ENCODE measurements around the gene TMPRSS13. TPM values are rescaled to one million over a fixed set of nuclear protein-coding genes. Genes with fewer than 3 reads are reported as not detected.

The TMPRSS13 gene
- total RNA-seq, 2 donors from 2014 or later: 1.2 to 14.7 TPM

- H3K9me3 ChIP-seq: no peaks in the 10 kb centered on the region
- H3K36me3 ChIP-seq: no peaks in the 10 kb centered on the region
- no peak for DNase-seq (ENCODE audit: low spot score)
- H3K27me3 ChIP-seq (replicated peaks; ENCODE audit: insufficient read depth): no peaks in the 10 kb centered on the region
- H3K27ac ChIP-seq: no peak overlapping the region
- WGBS: 82% methylated on average over 10 of the region's 10 CpGs
- intact Hi-C loops (cut with DNase I): no loop called here
- TF ChIP-seq CTCF (IDR thresholded peaks at IDR 0.05): no peak
- H3K4me1 ChIP-seq (replicated peaks): no peaks in the 10 kb centered on the region
- no peak overlapping the region for H3K4me3 ChIP-seq
These were observed 70.1 kb downstream of the TMPRSS13 start for GRCh38 chr11:117859061-117859460.

- no peak for DNase-seq (ENCODE audit: low spot score)
- Histone ChIP-seq H3K27ac (no peak overlapping the region), H3K4me1 (replicated peaks) (no peaks in the 10 kb centered on the region), H3K36me3 (no peaks in the 10 kb centered on the region), H3K4me3 (no peak overlapping the region), H3K9me3 (no peaks in the 10 kb centered on the region), H3K27me3 (replicated peaks; ENCODE audit: insufficient read depth) (no peaks in the 10 kb centered on the region)
- intact Hi-C loops (cut with DNase I): no loop called here
- TF ChIP-seq CTCF (IDR thresholded peaks at IDR 0.05) (no peak), POLR2A (IDR thresholded peaks at IDR 0.05) (no peak), POLR2AphosphoS5 (IDR thresholded peaks at IDR 0.05) (no peak)
- WGBS: 38% methylated on average over 11 of the region's 11 CpGs
These were observed 71.3 kb downstream of the TMPRSS13 start for GRCh38 chr11:117857734-117858414.

GRCh38 chr11:117855912-117856651 lies 73.1 kb downstream of the TMPRSS13 start:
- no peak overlapping the region for H3K27ac ChIP-seq
- no peaks in the 10 kb centered on the region for H3K9me3 ChIP-seq
- TF ChIP-seq POLR2A (IDR thresholded peaks at IDR 0.05) (no peak), CTCF (IDR thresholded peaks at IDR 0.05) (no peak), POLR2AphosphoS5 (IDR thresholded peaks at IDR 0.05) (no peak)
- H3K36me3 ChIP-seq: no peaks in the 10 kb centered on the region
- WGBS: 73% methylated on average over 13 of the region's 13 CpGs
- no peaks in the 10 kb centered on the region for H3K4me1 ChIP-seq (replicated peaks)
- intact Hi-C loops (cut with DNase I): no loop called here
- no peak overlapping the region for H3K4me3 ChIP-seq
- DNase-seq (ENCODE audit: low spot score): no peak
- no peaks in the 10 kb centered on the region for H3K27me3 ChIP-seq (replicated peaks; ENCODE audit: insufficient read depth)

GRCh38 chr11:117855186-117855845 lies 73.9 kb downstream of the TMPRSS13 start:
- Histone ChIP-seq H3K4me3 (no peak overlapping the region), H3K27ac (no peak overlapping the region), H3K36me3 (no peaks in the 10 kb centered on the region), H3K27me3 (replicated peaks; ENCODE audit: insufficient read depth) (no peaks in the 10 kb centered on the region), H3K9me3 (no peaks in the 10 kb centered on the region), H3K4me1 (replicated peaks) (no peaks in the 10 kb centered on the region)
- DNase-seq (ENCODE audit: low spot score): no peak
- 58% methylated on average over 12 of the region's 12 CpGs for WGBS
- no peak for TF ChIP-seq CTCF (IDR thresholded peaks at IDR 0.05)
- TF ChIP-seq POLR2AphosphoS5 (IDR thresholded peaks at IDR 0.05): no peak
- TF ChIP-seq POLR2A (IDR thresholded peaks at IDR 0.05): no peak
- intact Hi-C loops (cut with DNase I): no loop called here
